HG03135 (cell line): Measurements from ENCODE around the gene COL2A1.

Experiments
- ATAC-seq: cut with Tn5 transposase; IDR thresholded peaks from one replicate; pipeline ENCODE4 v1.9.1; 2021; ENCODE audit warnings: mild to moderate bottlenecking, moderate library complexity; ENCODE audit not compliant: unreplicated experiment

The COL2A1 gene

GRCh38 chr12:48004053-48004941 is at the start of gene COL2A1:
COL2A1 (minus strand) TSS chr12:48004476; CDS start chr12:48004321, 155 bp downstream.
- ATAC-seq = no peak

GRCh38 chr12:48053883-48054282 is 49.6 kb upstream of the COL2A1 start:
- no peak for ATAC-seq

- no peak for ATAC-seq
Measured at GRCh38 chr12:48053122-48053521, 48.8 kb upstream of the COL2A1 start.

GRCh38 chr12:48051681-48052080 is 47.4 kb upstream of the COL2A1 start:
- no peak for ATAC-seq

GRCh38 chr12:48050174-48050573 is 45.9 kb upstream of the COL2A1 start:
- no peak for ATAC-seq

GRCh38 chr12:48045965-48046518 is 41.8 kb upstream of the COL2A1 start:
- no peak for ATAC-seq

GRCh38 chr12:48045061-48045846 is 41.0 kb upstream of the COL2A1 start:
- ATAC-seq = no peak

- ATAC-seq = no peak
Measured at GRCh38 chr12:48044396-48044795, 40.1 kb upstream of the COL2A1 start.

- no peak for ATAC-seq
Measured at GRCh38 chr12:48043771-48044170, 39.5 kb upstream of the COL2A1 start.

GRCh38 chr12:48041591-48042423 is 37.5 kb upstream of the COL2A1 start:
- no peak for ATAC-seq

GRCh38 chr12:48040354-48040753 is 36.1 kb upstream of the COL2A1 start:
- ATAC-seq = no peak

- ATAC-seq = no peak
Measured at GRCh38 chr12:48039151-48039550, 34.9 kb upstream of the COL2A1 start.

- ATAC-seq = no peak
Measured at GRCh38 chr12:48038085-48038484, 33.8 kb upstream of the COL2A1 start.

GRCh38 chr12:48037267-48037915 is 33.1 kb upstream of the COL2A1 start:
- ATAC-seq = no peak

GRCh38 chr12:48036818-48037217 is 32.5 kb upstream of the COL2A1 start:
- ATAC-seq = no peak

- ATAC-seq = no peak
Measured at GRCh38 chr12:48034835-48035805, 30.8 kb upstream of the COL2A1 start.

- ATAC-seq = no peak
Measured at GRCh38 chr12:48033451-48033850, 29.2 kb upstream of the COL2A1 start.

- no peak for ATAC-seq
Measured at GRCh38 chr12:48032597-48032996, 28.3 kb upstream of the COL2A1 start.
